GM21381 (cell line): ENCODE data around the gene NKX1-2.

Experiments used
- ATAC-seq: cut with Tn5 transposase; IDR thresholded peaks from one replicate; pipeline ENCODE4 v1.9.1; 2021; ENCODE audit warnings: mild to moderate bottlenecking, moderate library complexity; ENCODE audit not compliant: unreplicated experiment

The NKX1-2 gene

GRCh38 chr10:124476043-124476725 lies 26.3 kb upstream of the NKX1-2 start:
- ATAC-seq: no peak

- no peak for ATAC-seq
Measured at GRCh38 chr10:124474514-124475070, 24.8 kb upstream of the NKX1-2 start.

DNA sequence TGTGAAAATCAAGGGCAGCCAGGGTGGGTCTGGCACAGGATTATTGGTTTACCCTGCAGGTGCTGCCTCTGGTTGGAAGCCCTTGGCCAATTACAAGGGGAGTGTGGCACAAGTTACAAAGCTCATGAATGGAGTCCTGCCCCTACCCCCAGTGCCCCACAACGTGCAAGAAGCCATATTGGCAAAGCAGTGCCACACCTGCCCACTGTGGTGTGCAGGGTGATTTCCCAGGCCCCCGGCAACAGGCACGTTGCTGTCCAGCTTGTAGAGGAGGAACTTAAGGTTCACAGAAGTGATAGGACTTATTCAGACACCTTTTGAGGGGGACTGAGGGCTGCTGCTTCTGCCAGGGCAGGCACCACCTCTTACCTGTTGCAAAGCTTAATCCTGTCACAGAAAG lies 23.2 kb upstream of the NKX1-2 start:
- no peak for ATAC-seq

- no peak for ATAC-seq
Measured at GRCh38 chr10:124472071-124472470, 22.2 kb upstream of the NKX1-2 start.

GRCh38 chr10:124470544-124471434 lies 21.0 kb upstream of the NKX1-2 start:
- ATAC-seq: no peak

GRCh38 chr10:124469956-124470484 lies 20.2 kb upstream of the NKX1-2 start:
- ATAC-seq: no peak

- ATAC-seq: no peak
Measured at GRCh38 chr10:124468624-124469023, 18.8 kb upstream of the NKX1-2 start.

- ATAC-seq: no peak
Measured at GRCh38 chr10:124467165-124467564, 17.3 kb upstream of the NKX1-2 start.

- no peak for ATAC-seq
Measured at GRCh38 chr10:124465777-124466488, 16.1 kb upstream of the NKX1-2 start.

GRCh38 chr10:124465003-124465776 lies 15.4 kb upstream of the NKX1-2 start:
- no peak for ATAC-seq

DNA sequence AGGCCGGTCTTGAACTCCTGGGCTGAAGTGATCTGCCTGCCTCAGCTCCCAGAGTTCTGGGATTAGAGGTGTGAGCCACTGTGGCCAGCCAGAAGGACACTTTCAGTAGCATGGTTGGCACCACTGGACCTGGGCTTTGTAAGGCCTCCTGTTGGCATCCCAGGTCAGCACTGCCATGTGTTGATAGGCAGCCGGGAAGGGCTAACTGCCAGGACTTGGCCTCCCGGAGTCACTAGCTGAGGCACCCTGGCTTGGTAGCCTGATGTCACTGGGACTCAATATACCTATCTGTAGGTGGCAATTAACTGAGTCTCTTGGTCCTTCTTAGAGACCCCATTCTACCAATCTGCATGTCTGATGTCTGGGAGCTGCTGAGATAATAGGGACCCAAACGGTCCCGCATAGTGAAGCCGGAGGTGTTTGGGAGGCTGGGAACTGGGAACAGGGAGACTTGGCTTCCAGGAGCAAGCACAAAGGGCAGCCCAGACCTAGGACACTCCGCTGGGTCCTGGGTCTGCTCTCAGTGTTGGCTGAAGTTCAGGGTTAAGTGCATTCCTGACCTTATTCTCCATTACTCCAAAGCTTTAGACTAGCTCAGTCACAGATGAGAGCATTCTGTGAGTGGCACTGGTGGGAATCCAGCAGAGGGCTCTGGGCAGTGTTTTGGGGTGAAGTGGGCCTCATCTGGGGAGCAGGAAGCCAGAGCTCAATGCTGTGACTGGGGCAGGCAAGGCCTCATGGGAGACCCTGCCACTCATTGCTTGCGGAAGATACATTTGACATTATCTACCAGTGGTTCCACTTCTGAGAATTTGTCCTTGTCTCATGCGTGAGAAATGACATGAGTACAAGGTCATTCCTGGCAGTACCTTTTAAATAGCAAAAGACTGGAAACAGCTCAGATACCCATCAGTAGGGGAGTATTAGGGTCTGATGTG lies 14.5 kb upstream of the NKX1-2 start:
- ATAC-seq: no peak

GRCh38 chr10:124462348-124462695 lies 12.5 kb upstream of the NKX1-2 start:
- ATAC-seq: no peak

DNA sequence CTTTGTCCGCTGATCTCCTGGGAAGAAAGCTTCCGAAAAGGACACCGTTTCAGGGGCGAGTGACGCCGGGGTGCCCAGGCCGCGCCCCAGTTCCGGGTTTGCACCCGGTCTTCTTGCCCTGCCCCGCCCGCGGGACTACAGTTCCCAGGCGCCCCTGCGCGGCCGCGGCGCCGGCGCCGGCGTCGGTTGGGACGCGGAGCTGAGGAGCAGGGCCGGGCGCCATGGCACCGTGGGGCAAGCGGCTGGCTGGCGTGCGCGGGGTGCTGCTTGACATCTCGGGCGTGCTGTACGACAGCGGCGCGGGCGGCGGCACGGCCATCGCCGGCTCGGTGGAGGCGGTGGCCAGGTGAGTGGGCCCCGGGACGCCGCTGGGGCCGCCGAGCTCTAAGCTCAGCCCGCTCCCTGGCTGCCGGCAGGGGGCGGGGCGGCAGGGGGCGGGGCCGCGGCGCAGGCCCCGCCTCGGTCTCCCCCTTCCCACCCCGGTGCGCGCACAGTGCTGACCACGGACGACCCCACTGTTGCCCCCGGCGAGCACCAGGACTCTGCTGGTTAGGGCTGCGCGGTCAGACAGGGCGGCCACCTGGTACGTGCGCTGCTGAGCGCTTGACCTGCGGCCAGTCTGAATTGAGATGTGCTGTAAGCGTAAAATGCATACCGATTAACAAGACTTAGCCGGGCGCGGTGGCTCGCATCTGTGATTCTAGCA lies 12.0 kb upstream of the NKX1-2 start, which contains the start of gene LHPP:
Gene LHPP, plus strand, starts transcription at position 182 of the 706 bp plus-strand sequence. Its CDS starts 40 bp downstream, at position 222.
- peak; percentile 96 for ATAC-seq

GRCh38 chr10:124460144-124460543 lies 10.3 kb upstream of the NKX1-2 start:
- ATAC-seq: no peak

- ATAC-seq: no peak
Measured at GRCh38 chr10:124459395-124459794, 9.6 kb upstream of the NKX1-2 start.

DNA sequence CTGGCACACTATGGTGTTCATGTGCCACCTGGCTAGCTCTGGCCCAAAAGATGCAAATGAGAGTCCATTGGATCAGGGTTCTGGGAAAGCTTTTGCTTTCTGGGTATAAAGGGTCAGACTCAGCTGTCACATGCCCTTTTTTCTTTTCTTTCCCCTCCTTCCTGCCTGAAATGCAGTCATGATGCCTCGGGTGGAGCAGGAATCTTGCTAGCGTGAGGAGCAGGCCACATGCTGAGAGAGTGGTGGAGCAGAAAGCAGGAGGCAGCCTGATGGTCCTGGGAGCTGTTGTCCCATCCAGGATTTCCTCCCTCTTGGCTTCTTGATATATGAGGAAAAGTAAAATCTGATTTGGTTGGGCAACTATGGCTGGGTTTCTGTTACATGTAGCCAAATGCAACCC lies 9.1 kb upstream of the NKX1-2 start:
- ATAC-seq: no peak

GRCh38 chr10:124458473-124458872 lies 8.6 kb upstream of the NKX1-2 start:
- ATAC-seq: no peak

DNA sequence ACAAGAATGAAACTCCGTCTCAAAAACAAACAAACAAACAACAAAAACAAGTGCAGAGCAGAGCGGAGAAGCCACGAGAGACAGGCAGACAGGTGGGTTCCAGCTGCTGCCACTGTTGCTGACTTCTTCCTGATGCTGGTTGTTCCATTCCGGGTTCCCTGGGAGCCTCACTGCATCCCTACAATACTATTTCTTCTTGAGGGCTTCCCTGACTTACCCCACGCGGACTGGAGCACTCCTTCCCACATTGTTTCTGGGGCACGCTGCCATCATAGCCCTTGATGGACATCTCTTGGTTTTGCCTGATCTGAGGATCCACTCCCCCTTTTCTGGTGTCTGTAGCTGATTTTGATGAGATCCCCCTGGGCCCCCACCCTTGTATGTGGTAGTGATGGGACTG lies 5.6 kb upstream of the NKX1-2 start:
- no peak for ATAC-seq
